G401 (cell line): ENCODE results near the gene MPND. TPM values are rescaled to one million over a fixed set of nuclear protein-coding genes. Genes with fewer than 3 reads are reported as not detected.

Experiments
- DNase-seq: peaks from one replicate; pipeline ENCODE4 v3.0.0-alpha.2; 2015; ENCODE audit warnings: low spot score
- in situ Hi-C: cut with HindIII; loops from 2 replicates; pipeline ENCODE4 v1.10.0; 2016; ENCODE audit warnings: low sequenced_read_pairs, mixed read lengths
- total RNA-seq: library from RNA; depleted of rRNA; stranded (reverse); fragments of >200 nt; shearing (Covaris generic); gene quantifications from 2 replicates; pipeline ENCODE4 v1.2.3, GENCODE V29; 2014

The MPND gene
- total RNA-seq, 1 experiment from 2014 or later = 29.5 TPM

DNA sequence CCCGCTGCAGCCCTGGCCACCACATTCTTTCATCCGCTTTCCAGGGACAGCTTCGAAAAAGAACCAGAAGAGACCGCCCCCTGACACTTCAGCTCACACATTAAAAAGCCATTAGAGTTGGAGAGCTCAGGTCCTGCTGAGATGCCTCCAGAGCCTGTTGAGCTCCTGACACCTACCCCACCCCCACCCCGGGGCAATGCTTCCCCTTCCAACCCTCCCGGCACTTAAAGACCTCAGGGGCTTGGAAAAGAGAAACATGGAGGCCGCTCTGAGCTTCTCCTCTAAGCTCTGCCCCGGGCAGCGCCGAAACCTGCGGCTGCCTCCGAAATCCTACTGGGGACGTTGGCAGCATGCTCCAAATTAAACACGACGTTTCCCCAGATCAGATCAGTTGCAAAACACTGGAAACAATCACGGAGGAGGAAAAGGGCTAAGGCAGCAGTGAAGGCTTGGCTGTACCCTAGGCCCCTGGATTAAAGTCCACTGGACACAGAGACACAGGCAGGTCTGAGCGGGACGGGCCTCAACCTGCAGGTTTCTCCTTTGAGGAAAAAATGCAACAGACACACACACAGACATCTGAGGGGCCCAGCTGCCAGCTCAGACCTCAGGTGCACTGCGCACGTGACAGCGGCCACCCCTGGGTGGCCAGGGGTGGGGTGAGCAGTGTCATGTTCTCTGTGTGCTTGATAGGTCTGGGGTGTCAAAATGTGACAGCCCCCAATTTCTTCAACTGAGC, 47.4 kb downstream of the MPND start:
- in situ Hi-C loops = no loop called here
- no peak for DNase-seq

DNA sequence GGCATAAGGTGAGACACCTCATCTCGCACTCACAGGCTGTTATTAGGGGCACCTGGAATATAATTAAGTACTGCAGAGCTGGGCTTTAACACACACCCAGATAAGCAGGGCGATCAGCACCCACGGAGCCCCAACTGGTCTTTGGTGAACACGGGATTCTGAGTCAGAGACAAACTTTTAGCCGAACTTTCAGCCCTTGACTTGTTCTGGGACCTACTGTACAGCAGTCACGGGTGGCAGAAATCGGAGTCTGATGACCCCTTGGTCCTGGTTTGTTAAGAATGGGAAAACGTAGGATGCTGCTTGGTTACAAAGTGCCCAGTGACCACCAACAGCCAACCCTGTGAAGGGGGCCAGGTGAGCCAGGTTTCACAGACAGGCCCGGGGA, 47.9 kb downstream of the MPND start:
- in situ Hi-C loops = no loop called here
- no peak for DNase-seq

GRCh38 chr19:4391701-4392483, 48.5 kb downstream of the MPND start:
- in situ Hi-C loops = no loop called here
- DNase-seq = no peak

GRCh38 chr19:4393947-4394590, 50.7 kb downstream of the MPND start:
- DNase-seq = no peak
- in situ Hi-C loops = no loop called here

- in situ Hi-C loops = no loop called here
- no peak for DNase-seq
Observed at GRCh38 chr19:4396949-4397783, 53.8 kb downstream of the MPND start.

DNA sequence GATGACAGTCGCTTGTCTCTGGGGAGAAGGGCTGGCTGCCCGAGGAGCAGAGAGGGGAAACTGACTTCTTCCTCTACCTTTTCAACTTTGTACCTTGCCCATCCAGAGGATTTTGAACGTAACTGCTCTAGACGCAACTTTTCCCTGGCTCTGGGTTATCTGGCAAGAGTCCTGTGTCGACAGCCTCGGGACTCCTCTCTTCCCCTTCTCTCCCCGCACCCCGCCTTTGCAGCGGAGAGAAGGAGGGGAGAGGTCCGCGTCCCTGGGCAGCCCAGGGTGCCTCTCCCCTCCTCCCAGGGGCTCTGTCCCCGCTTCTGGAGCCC, 56.4 kb downstream of the MPND start:
- in situ Hi-C loops = no loop called here
- DNase-seq = no peak

DNA sequence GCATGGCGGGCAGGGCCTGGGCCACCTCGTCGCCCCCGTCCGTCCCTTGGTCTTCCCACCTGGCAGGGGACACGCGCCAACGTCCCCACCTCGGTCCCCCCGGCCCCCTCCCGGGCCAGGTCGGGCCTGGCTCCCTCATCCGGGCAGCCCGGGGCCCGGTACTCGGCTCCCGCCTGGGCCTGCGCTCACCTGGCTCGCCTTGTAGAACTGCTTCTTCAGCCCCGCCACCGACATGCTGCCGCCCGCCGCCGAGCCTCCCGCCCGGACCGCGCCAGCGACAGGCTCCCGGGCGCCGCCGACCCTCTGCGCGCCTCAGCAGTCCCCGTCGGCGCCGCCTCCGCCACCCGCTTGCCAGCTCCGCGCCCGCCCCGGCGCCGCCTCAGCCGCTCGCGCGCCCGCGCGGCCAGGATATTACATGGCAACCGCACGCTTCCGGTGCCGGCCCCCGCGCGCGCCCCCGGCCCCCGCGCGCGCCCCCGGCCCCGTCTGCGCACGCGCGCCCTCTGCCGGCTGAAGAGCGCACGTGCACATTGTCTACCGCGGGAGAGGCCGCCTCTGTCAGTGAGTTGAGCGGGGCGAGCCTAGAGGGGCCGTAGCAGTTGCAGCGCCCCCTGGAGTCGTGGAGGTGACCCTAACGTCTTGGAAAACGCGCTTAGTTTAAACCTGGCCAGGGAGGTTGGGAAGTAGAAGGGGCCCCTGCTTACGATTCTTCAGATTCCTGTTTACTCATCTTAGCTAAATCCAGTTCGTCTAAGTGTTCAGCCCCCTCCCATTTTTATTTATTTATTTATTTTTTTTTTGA, 57.0 kb downstream of the MPND start, which contains the start of gene SH3GL1:
SH3GL1 (minus strand) TSS at position 413 of the 802 bp plus-strand sequence; CDS start at position 234, 179 bp downstream.
- DNase-seq = peak; percentile 93
- in situ Hi-C loops = no loop called here

GRCh38 chr19:4401769-4402170, 58.4 kb downstream of the MPND start:
- no peak for DNase-seq
- in situ Hi-C loops = no loop called here

- in situ Hi-C loops = no loop called here
- DNase-seq = peak; percentile 100
Observed at GRCh38 chr19:4402171-4403004, 59.0 kb downstream of the MPND start, which contains the start of gene CHAF1A. Gene CHAF1A (plus strand): TSS chr19:4402640. CDS start chr19:4402763, 123 bp downstream.

- in situ Hi-C loops = no loop called here
- DNase-seq = no peak
Observed at GRCh38 chr19:4403005-4403761, 59.8 kb downstream of the MPND start.

DNA sequence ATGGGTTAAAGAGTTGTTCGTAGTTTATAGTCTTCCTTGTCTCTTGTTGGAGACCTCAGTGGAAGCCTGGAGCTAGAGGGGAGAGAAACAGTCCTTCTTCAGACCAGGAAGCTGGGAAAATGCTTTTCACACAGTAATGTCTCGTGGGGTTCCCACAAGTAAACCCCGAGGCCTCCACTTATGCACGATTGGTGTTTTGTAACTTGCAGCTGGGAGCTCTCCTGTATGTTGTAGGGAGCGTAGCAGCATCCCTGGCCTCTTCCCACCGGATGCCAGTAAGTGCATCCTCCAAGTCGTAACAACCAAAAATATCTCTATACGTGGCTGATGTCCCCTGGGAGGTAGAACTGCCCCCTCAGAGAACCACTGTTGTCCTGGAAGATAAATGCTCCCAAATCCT, 62.6 kb downstream of the MPND start:
- no peak for DNase-seq
- in situ Hi-C loops = no loop called here

GRCh38 chr19:4406626-4407025, 63.3 kb downstream of the MPND start:
- no peak for DNase-seq
- in situ Hi-C loops = no loop called here

GRCh38 chr19:4409123-4409933, 66.0 kb downstream of the MPND start:
- in situ Hi-C loops = no loop called here
- no peak for DNase-seq
